OCI-LY7 (cell line): Measurements from ENCODE around the gene FAM90A1.
"Not testable (repeated sequence)": the region's sequence is repeated elsewhere in the genome, so short reads cannot be mapped to it uniquely, and the experiment has no call there.

Experiments
- CTCF ChIP-seq: fragments of 200-600 bp; sonication (generic); conservative IDR thresholded peaks from 2 replicates; pipeline ENCODE4 v1.5.1; 2014; ENCODE audit warnings: mild to moderate bottlenecking, antibody characterized with exemption, low read length, moderate library complexity, mixed read lengths
- EZH2phosphoT487 ChIP-seq: fragments of 200-600 bp; sonication (generic); IDR thresholded peaks from 2 replicates; pipeline ENCODE4 v1.6.1; 2018; ENCODE audit warnings: low read depth, borderline replicate concordance, mild to moderate bottlenecking, mixed run types, antibody characterized with exemption, low read length, moderate library complexity, mixed read lengths

- not testable (repeated sequence) for TF ChIP-seq CTCF, EZH2phosphoT487
Measured at GRCh38 chr12:8251616-8252015, 24.2 kb upstream of the FAM90A1 start.
